ENCODE results near the gene ST7. TPM values are rescaled to one million over a fixed set of nuclear protein-coding genes. Genes with fewer than 3 reads are reported as not detected.

Gene ST7
- polyA plus RNA-seq, 1 donor (not counting 4 experiments of a cell fraction or from before 2014, with no cell fraction given): 16.9 TPM

DNA sequence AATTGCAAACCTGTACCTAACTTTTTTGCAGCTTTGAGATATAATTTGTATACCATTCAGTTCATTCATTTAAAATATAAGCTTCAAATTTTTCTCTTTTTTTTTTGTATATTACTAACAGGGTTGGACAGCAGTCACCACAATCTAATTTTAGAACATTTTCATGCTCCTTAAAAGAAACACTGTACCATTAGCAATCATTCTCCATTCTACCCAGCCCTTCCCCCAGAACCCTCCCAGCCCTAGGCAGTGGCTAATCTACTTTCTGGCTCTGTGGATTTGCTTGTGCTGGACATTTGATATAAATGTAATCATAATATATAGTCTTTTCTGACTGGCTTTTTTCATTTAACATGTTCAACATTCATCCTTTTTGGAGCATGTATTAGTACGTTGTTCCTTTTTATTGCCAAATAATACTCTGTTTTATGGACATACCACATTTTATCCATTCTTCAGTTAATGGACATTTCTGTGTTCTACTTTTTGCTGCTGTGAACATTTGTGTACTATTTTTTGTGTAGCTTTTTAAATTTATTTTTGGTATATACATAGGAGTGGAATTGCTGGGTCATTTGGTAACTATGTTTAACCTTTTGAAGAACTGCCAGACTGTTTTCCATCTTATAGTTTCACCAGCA, 40.9 kb upstream of the ST7 start:
- TF ChIP-seq, protein P1, sequence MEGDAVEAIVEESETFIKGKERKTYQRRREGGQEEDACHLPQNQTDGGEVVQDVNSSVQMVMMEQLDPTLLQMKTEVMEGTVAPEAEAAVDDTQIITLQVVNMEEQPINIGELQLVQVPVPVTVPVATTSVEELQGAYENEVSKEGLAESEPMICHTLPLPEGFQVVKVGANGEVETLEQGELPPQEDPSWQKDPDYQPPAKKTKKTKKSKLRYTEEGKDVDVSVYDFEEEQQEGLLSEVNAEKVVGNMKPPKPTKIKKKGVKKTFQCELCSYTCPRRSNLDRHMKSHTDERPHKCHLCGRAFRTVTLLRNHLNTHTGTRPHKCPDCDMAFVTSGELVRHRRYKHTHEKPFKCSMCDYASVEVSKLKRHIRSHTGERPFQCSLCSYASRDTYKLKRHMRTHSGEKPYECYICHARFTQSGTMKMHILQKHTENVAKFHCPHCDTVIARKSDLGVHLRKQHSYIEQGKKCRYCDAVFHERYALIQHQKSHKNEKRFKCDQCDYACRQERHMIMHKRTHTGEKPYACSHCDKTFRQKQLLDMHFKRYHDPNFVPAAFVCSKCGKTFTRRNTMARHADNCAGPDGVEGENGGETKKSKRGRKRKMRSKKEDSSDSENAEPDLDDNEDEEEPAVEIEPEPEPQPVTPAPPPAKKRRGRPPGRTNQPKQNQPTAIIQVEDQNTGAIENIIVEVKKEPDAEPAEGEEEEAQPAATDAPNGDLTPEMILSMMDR (optimal IDR thresholded peaks at IDR 0.05 in 1 of 3, IDR thresholded peaks at IDR 0.05 in 1 of 3, conservative IDR thresholded peaks at IDR 0.05 in 1 of 3; ENCODE audit: extremely low read depth in 1 of 3, insufficient read depth in 2 of 3, low read length in 3 of 3): no peak
- no peak for TF ChIP-seq EZH2 (IDR thresholded peaks at IDR 0.05; ENCODE audit: low read length)
- no peaks in the 10 kb centered on the region for H3K4me1 ChIP-seq (ENCODE audit: control insufficient read depth, extremely low read depth, insufficient read depth, low read length)
- H4K20me1 ChIP-seq (ENCODE audit: control insufficient read depth, extremely low read depth, insufficient read depth, low read length): no peaks in the 10 kb centered on the region
- H3K9me1 ChIP-seq (ENCODE audit: control insufficient read depth, extremely low read depth, insufficient read depth, low read length): no peaks in the 10 kb centered on the region
- H3K9me3 ChIP-seq (ENCODE audit: control insufficient read depth, low read depth, low read length): no peaks in the 10 kb centered on the region
- dilution Hi-C loops (cut with MboI; ENCODE audit: extremely low pct_ligation_motif_present, low sequenced_read_pairs): no loop called here
- H3K79me2 ChIP-seq (ENCODE audit: control insufficient read depth, insufficient read depth, low read length): no peaks in the 10 kb centered on the region
- DNase-seq (ENCODE audit: low read depth, low spot score) (no peak), FAIRE-seq (no peak)
- no peak overlapping the region for H3K4me2 ChIP-seq (ENCODE audit: control insufficient read depth, extremely low read depth, insufficient read depth, low read depth, low read length)
- H3K36me3 ChIP-seq (ENCODE audit: control insufficient read depth in 2 of 2, extremely low read depth in 1 of 2, insufficient read depth in 2 of 2, low read length in 2 of 2): peaks cover 5 to 6% of the 10 kb centered on the region in 2 experiments
- H3K27me3 ChIP-seq (ENCODE audit: control insufficient read depth, extremely low read depth, insufficient read depth, low read length): no peaks in the 10 kb centered on the region
- no peak overlapping the region for H3K9ac ChIP-seq (ENCODE audit: control insufficient read depth, extremely low read depth, insufficient read depth, low read length)
- no peak overlapping the region for H2AFZ ChIP-seq (ENCODE audit: control insufficient read depth, low read length)
- no peak overlapping the region for H3K27ac ChIP-seq (ENCODE audit: control insufficient read depth, insufficient read depth, low read length)
- no peak overlapping the region for H3K4me3 ChIP-seq (ENCODE audit: control insufficient read depth in 2 of 3, extremely low read depth in 1 of 3, insufficient read depth in 2 of 3, low read depth in 1 of 3, low read length in 3 of 3)

DNA sequence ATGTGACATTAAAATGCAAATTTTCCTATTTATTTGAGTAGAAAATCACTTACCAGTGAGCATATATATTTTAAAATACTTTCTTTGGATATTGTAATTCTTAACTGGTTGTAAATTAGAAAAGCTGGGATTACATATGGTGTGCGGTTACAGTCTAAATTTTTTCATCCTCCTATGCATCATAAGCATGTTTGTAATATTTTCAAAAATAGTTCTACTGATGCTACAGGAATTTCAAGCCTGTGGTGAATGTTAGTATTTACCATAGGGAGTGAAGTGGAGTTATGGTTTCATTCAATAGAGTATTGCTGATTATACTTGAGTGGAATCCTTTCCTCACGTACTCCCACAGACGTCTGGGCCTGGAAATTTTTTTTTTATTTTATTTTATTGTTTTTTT, 34.6 kb upstream of the ST7 start:
- TF ChIP-seq EZH2 (IDR thresholded peaks at IDR 0.05; ENCODE audit: low read length): no peak
- TF ChIP-seq, protein P1 (optimal IDR thresholded peaks at IDR 0.05 in 1 of 3, IDR thresholded peaks at IDR 0.05 in 1 of 3, conservative IDR thresholded peaks at IDR 0.05 in 1 of 3; ENCODE audit: extremely low read depth in 1 of 3, insufficient read depth in 2 of 3, low read length in 3 of 3): no peak
- H3K9ac ChIP-seq (ENCODE audit: control insufficient read depth, extremely low read depth, insufficient read depth, low read length): no peak overlapping the region
- no peak overlapping the region for H2AFZ ChIP-seq (ENCODE audit: control insufficient read depth, low read length)
- H3K36me3 ChIP-seq (ENCODE audit: control insufficient read depth in 2 of 2, extremely low read depth in 1 of 2, insufficient read depth in 2 of 2, low read length in 2 of 2): peaks cover 6 to 7% of the 10 kb centered on the region in 2 experiments
- H3K27ac ChIP-seq (ENCODE audit: control insufficient read depth, insufficient read depth, low read length): no peak overlapping the region
- dilution Hi-C loops (cut with MboI; ENCODE audit: extremely low pct_ligation_motif_present, low sequenced_read_pairs): no loop called here
- no peak overlapping the region for H3K4me3 ChIP-seq (ENCODE audit: control insufficient read depth in 2 of 3, extremely low read depth in 1 of 3, insufficient read depth in 2 of 3, low read depth in 1 of 3, low read length in 3 of 3)
- H3K4me2 ChIP-seq (ENCODE audit: control insufficient read depth, extremely low read depth, insufficient read depth, low read depth, low read length): no peak overlapping the region
- H3K9me3 ChIP-seq (ENCODE audit: control insufficient read depth, low read depth, low read length): no peaks in the 10 kb centered on the region
- no peaks in the 10 kb centered on the region for H3K9me1 ChIP-seq (ENCODE audit: control insufficient read depth, extremely low read depth, insufficient read depth, low read length)
- FAIRE-seq: no peak
- no peaks in the 10 kb centered on the region for H4K20me1 ChIP-seq (ENCODE audit: control insufficient read depth, extremely low read depth, insufficient read depth, low read length)
- DNase-seq (ENCODE audit: low read depth, low spot score): no peak
- no peaks in the 10 kb centered on the region for H3K79me2 ChIP-seq (ENCODE audit: control insufficient read depth, insufficient read depth, low read length)
- H3K4me1 ChIP-seq (ENCODE audit: control insufficient read depth, extremely low read depth, insufficient read depth, low read length): no peaks in the 10 kb centered on the region
- no peaks in the 10 kb centered on the region for H3K27me3 ChIP-seq (ENCODE audit: control insufficient read depth, extremely low read depth, insufficient read depth, low read length)
